Left renal cortex interstitium (tissue), 4 donors: ENCODE data around the gene TSPAN7. TPM values are rescaled to one million over a fixed set of nuclear protein-coding genes. Genes with fewer than 3 reads are reported as not detected.

ENCODE experiments used
- DNase-seq, 4 donors: peaks; one replicate each; pipeline ENCODE4 v3.0.0-alpha.2; 2013; ENCODE audit warnings: low read depth in 4 of 4, low spot score in 2 of 4, missing footprints in 1 of 4
- polyA plus RNA-seq, 4 donors: library from polyadenylated mRNA; unstranded; fragments of 120-200 nt; gene quantifications; one replicate each; pipeline ENCODE4 v1.2.1, GENCODE V29; 2013; ENCODE audit not compliant: insufficient read length in 4 of 4

TSPAN7 gene
- polyA plus RNA-seq, 4 donors, result 41.9 to 64.6 (median 51.5) TPM

DNA sequence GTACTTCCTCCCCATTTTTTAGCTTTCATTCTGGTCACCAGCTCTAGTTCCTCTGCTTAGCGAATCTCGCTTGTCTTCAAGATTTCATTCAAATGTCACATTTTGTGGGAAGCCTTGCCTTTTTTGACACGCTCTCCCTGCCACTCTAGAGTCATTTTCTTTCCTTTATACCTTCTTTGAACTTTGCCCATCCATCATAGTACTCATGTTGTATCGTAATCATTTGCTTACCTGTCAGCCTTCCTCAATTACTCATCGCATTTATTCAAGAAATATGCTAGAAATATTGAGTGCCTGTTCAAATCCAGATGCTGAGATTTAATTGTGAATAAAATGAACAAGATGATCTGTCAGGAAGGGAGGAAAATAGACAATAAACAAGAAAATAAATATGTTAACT lies 21.8 kb downstream of the TSPAN7 start:
- DNase-seq, result no peak

DNA sequence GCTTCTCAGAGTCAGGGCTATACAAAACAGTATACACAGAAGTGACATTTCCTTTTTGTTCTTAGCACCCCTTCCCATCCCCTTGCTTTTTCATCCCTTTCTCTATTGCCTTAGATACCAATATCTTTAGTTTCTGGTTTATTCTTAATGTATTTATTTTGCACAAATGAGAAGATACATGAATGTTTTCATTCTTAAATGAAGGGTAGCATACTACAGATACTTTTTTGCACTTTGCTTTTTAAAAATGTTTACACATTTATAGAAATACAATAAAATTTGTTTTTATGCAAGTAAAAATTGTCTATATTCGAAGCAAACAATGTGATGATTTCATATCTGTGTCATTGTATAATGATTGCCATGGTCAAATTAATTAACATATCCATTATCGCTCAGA lies 33.1 kb downstream of the TSPAN7 start:
- no peak for DNase-seq

DNA sequence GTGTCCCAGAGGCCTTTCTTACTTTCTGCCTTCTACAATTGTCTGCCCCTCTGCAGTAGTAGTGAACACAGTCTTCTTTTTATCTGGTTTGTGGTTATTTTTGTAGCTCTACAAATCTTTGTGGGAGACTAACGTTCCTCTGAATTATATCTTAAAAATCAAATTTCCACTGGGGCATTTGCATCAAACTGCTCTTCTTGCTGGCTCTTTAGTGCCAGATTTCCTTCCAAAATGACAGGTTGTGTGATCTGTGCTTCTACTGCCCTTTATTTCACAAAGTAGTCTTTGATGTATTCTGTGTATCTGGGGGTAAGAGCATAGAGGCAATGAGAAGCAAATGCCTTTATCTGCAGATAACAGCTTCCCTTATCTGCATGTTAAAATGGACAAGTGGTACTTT lies 34.5 kb downstream of the TSPAN7 start:
- DNase-seq, result no peak

- DNase-seq, result no peak
Observed at GRCh38 chrX:38596939-38597338, 35.6 kb downstream of the TSPAN7 start.

GRCh38 chrX:38599796-38600755 lies 38.7 kb downstream of the TSPAN7 start:
- DNase-seq, result no peak

GRCh38 chrX:38601866-38602265 lies 40.5 kb downstream of the TSPAN7 start:
- no peak for DNase-seq

GRCh38 chrX:38606821-38607220 lies 45.5 kb downstream of the TSPAN7 start:
- no peak for DNase-seq

DNA sequence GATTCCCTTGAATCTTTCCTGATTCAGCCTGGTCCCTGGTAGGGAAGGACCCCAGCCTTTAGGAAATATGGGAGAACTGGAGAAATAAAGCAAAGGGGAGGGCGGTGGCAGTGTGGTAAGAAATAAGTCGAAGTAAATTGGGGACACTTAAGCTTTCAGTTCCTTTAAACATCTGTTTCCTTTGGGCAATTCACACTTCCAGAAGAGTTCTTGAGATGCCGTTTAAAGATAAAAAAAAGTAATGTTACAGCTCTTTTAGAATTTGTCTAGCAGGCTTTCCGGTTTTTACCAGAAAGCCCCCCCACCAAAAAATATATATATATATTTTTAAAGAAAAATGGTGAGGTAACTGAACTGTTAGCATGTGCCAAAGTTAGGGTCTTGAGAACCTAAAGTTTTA lies 46.6 kb downstream of the TSPAN7 start:
- no peak for DNase-seq

DNA sequence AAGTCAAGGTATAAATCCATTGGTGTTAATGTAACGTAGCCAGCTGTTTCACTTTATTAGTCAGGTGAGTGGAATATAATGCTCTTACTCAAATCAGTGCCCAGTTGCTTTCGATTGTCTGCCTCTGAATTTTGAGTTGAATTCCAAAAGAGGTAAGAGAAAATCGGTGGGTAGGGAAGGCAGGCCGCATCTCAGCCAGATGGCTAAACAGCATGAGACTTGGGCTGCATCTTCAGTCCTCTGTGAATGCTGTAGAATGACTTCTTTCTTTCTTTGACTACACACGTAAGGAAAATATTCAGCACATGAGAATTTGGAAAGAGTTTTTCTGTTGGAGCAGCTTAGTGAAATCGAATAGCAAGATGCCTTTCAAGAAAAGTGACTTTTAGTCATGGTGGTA lies 49.5 kb downstream of the TSPAN7 start:
- no peak for DNase-seq

DNA sequence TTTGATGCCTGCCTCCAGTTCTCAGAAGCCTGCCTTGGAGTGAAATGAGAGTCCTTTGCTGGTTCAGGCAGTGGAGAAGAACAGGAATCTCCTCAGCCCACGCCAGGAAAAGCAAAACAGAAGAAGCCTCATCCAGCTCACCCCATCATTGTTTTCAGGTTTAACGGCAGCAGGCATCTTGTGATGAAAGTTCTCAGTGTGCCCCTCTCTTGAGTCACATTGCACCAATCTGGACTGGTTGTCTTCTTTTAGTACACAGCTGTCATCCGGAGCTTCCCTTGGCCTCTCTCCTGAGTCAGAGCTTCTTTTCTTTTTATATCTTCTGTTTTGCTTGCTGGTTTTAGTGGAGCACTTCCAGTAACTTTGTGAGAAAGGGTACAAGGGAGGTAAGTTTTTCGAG lies 50.9 kb downstream of the TSPAN7 start:
- DNase-seq, result no peak

DNA sequence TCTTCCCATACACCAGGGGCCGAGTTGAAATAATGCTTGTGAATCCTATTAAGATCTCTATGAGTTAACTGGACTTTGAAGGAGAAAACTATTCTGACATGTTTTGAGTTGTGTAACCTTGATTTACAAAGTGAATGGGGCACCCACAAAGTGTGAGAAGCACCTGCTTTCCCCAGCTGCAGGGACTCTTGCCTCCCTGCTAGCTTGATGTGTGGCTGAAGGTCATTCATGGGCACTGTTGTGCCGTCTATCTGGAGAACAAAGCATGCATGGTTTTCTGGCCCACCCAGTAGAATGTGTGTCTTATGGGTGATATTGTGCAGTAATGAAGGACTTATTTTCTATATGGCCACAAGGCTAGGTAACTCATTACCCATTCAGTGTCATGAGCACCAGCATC lies 53.1 kb downstream of the TSPAN7 start:
- no peak for DNase-seq

GRCh38 chrX:38616904-38617303 lies 55.6 kb downstream of the TSPAN7 start:
- DNase-seq, result no peak

- DNase-seq, result no peak
Observed at GRCh38 chrX:38618180-38618579, 56.8 kb downstream of the TSPAN7 start.

DNA sequence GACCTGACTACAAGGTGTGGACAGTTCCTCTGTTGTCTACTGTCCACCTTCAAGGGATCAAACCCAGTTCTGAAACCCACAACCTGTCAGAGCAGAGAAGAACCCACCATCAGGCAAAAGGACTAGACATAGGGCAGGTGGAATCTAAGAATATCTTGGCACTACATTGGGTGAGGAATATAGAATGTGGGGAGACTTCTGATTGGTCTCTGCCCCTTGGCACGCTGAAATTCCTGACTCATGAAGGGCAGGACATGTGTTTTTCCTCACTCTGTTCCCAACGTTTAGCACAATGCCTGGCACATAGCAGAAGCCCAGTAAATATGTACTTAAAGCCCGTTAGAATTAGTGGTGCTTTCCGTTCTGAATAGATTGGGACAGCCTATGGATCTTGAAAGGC lies 59.3 kb downstream of the TSPAN7 start:
- DNase-seq, result no peak

- no peak for DNase-seq
Observed at GRCh38 chrX:38626296-38626695, 65.0 kb downstream of the TSPAN7 start.

DNA sequence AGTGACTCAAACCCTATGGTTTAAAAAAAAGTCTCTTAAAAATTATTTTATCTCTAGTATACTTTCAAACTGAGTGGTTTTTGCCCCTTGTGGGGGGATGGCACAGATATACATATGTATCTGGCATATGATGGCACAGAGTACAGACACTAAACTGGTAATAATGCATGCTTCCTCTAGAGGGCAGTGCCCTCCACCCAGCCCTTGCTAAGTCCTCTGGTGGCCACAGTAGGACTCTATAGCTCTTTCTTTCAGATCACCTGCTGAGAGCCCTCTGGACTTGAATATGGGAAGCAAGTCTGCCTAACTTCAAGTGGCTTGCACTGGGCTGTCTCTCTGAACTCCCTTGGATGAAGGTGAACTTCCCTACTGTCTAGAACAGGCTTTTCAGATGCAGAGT lies 66.3 kb downstream of the TSPAN7 start:
- no peak for DNase-seq

GRCh38 chrX:38628587-38628986 lies 67.2 kb downstream of the TSPAN7 start:
- no peak for DNase-seq

DNA sequence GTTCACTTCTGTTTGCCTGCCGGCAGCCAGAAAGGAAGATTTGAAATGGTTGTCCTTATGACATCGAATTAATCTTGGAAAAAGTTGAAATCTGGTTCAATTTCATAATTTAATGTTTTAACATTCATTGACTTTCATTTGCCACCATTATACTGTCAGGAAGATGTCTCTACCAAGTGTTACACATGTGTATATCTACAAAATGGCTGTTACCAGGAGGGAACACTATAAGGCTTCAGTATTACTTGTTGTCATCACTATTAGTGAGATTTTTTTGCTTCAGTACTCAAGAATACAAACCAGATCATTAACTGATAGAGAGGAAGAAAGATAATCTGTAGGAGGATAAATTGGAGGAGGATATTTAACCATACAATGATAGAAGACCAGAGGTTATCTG lies 71.2 kb downstream of the TSPAN7 start:
- no peak for DNase-seq

GRCh38 chrX:38634665-38635064 lies 73.3 kb downstream of the TSPAN7 start:
- DNase-seq, result no peak

DNA sequence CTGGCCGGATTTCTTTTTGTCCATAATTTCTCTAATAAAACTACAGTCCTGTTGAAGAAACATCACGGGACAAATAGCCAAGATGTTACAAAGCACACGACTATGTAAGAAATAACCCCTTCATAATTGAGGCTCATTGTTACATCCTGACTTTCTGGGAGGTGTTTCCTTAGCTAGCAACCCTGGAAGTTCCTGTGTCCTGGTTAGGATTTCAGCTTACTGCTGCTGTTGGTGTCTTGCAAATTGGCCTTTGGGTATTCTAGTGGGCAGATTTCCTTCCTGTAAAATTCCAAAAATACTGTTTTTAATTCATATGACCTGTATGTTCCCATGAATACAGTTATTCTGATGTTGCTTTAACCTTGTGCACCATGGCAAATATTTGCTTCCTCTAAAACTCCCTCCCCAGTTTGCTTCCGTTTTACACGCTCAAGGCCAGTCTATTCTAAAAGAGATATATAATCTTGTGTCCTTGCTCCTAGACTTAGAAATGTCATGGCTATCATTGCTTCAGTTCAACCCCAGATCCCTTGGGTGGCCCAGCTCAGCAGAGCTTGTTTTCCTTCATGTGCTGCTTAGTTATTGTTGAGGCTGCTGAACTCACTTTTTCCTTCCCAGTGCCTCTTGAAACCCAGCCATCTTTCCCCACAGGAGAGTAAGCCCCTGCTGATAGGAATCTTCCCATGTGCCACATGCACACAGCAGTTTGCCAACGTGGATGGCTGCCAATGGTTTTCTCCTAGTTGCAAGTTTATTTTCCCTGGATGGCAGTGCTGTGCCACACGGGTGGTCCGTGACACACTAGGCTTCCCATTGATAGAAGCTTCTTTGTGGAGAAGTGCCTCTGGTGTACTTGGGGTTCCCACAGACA lies 75.8 kb downstream of the TSPAN7 start:
- no peak for DNase-seq

- DNase-seq, result no peak
Observed at GRCh38 chrX:38638952-38639529, 77.7 kb downstream of the TSPAN7 start.
